ENCODE data around the gene ETV7.

Gene ETV7

DNA sequence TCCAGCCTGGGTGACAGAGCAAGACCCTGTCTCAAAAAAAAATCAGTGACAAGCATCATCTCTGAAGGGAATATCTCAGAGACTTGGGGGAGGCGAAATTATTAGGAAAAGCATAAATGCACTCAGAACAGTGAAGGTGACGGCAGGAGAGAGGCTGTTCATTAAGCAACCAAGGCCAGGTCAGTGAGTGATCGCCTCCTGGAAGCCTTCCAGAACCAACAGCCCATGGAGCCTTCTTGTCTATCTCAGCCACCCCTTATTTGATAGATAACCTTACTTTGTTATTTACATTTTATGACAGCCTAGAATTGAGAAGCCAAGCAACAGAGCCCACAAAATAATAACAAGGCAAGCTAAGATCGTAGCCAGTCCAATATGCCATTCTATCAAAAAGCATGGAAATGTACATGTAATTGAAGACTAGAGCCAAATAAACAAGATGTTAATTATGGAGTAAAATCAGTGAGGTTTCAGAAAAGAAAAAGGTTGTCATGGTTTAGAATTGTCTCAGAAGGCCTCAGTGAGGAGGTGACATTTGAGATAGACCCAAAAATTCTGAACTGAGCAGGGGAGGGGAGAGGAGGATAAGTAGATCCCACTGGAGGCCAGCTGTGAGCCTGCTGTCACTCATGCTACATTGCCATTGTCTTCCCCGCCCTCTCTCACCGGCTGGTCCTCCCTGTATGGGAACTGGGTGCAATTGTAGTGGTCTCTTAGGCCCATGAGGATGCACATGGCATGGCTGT, 68.6 kb downstream of the ETV7 start:
- FAIRE-seq, result no peak

DNA sequence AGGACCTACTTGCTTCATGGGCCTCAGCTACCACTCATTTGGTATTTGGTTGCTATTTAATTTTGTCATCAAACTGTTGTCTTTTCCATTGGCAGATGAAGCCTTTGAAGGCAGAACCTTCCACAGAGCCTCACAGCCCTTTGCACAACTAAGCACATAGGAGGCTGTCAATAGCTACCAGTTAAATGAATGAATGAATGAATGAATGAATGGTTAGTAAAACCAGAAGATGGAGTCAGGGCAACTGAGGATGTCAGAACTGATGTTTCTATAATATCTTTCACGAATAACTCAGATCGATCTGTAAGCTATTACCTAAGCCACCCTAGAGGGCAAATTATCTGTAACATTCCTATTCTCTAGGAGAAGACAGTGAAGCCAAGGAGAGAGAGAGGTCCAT, 69.8 kb downstream of the ETV7 start:
- FAIRE-seq, result no peak
